HG03159 (cell line): Measurements from ENCODE around the gene SOCS7.

ENCODE experiments used
- ATAC-seq: cut with Tn5 transposase; IDR thresholded peaks from one replicate; pipeline ENCODE4 v1.9.1; 2021; ENCODE audit warnings: mild to moderate bottlenecking, moderate library complexity; ENCODE audit not compliant: unreplicated experiment

Gene SOCS7

GRCh38 chr17:38351412-38352222, at the start of gene SOCS7:
SOCS7 (plus strand) TSS chr17:38351844; CDS start chr17:38352053, 209 bp downstream.
- ATAC-seq = peak; percentile 84

- no peak for ATAC-seq
These were observed 36.1 kb upstream of the SOCS7 start for GRCh38 chr17:38315497-38315896.

GRCh38 chr17:38317081-38317480, 34.6 kb upstream of the SOCS7 start:
- ATAC-seq = no peak

GRCh38 chr17:38320482-38320881, 31.2 kb upstream of the SOCS7 start:
- no peak for ATAC-seq

GRCh38 chr17:38322156-38322779, 29.4 kb upstream of the SOCS7 start:
- no peak for ATAC-seq

GRCh38 chr17:38322897-38323296, 28.7 kb upstream of the SOCS7 start:
- no peak for ATAC-seq

GRCh38 chr17:38324141-38324697, 27.4 kb upstream of the SOCS7 start:
- no peak for ATAC-seq

GRCh38 chr17:38324772-38325171, 26.9 kb upstream of the SOCS7 start:
- no peak for ATAC-seq

- no peak for ATAC-seq
These were observed 26.3 kb upstream of the SOCS7 start for GRCh38 chr17:38325221-38325851.

GRCh38 chr17:38326996-38327792, 24.4 kb upstream of the SOCS7 start:
- no peak for ATAC-seq

GRCh38 chr17:38327936-38328335, 23.7 kb upstream of the SOCS7 start:
- ATAC-seq = no peak

- no peak for ATAC-seq
These were observed 23.0 kb upstream of the SOCS7 start for GRCh38 chr17:38328620-38329019.

GRCh38 chr17:38329284-38329683, 22.4 kb upstream of the SOCS7 start:
- no peak for ATAC-seq

- no peak for ATAC-seq
These were observed 21.6 kb upstream of the SOCS7 start for GRCh38 chr17:38329808-38330730.

GRCh38 chr17:38330941-38331411, 20.7 kb upstream of the SOCS7 start:
- no peak for ATAC-seq

GRCh38 chr17:38332735-38333134, 18.9 kb upstream of the SOCS7 start:
- ATAC-seq = no peak

GRCh38 chr17:38333635-38334295, 17.9 kb upstream of the SOCS7 start:
- ATAC-seq = no peak

- ATAC-seq = no peak
These were observed 16.9 kb upstream of the SOCS7 start for GRCh38 chr17:38334480-38335364.
